ENCODE data around the gene SGK2. TPM values are rescaled to one million over a fixed set of nuclear protein-coding genes. Genes with fewer than 3 reads are reported as not detected.

Gene SGK2
- total RNA-seq, 1 experiment from 2014 or later = not detected

DNA sequence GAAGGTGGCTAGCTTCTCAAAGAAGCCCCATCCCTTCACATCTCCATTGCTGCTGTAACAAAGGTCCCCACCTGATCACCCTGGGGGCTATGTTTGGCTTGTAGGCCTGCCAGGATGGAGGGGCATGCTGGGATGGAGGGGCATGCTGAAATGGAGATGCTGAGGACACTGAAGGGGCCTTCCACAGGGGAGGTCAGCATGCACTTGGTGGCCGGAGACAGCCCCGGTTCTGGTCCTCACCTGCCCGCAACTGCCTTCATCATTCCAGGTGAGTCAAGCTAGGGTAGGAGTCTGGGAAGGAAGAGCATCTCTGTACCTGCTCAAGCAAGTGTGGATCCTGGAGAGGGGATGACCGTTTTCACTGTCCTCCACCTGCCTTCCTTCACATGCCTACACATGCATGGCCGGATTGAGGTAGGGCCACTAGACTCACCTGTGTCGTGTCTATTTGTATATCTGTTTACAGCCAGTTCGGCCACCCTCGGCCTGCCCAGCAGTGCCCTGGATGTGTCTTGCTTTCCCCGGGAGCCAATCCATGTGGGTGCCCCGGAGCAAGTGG, 45.4 kb upstream of the SGK2 start:
- WGBS (ENCODE audit: extremely low coverage, insufficient read length, low lambda C conversion rate) = no CpG with 5 or more reads among the region's 10 CpGs
- H3K27me3 ChIP-seq (ENCODE audit: insufficient read depth, low read length) = no peaks in the 10 kb centered on the region
- H3K4ac ChIP-seq (ENCODE audit: low read depth, low read length) = no peak overlapping the region
- Mint-ChIP-seq H3K27me3 (ENCODE audit: low read depth) (no peaks in the 10 kb centered on the region), H3K36me3 (ENCODE audit: insufficient read depth in 1 of 3, low read depth in 3 of 3) (peaks cover 2 to 20% (median 13%) of the 10 kb centered on the region in 3 experiments; a peak in 6 of 7 replicates), H3K4me3 (peak overlapping the region; percentile 74 to 91), H3K27ac (peak overlapping the region in 1 of 3 experiments; percentile 51; a peak in 2 of 7 replicates), H3K9me3 (no peaks in the 10 kb centered on the region), H3K4me1 (peaks cover 14 to 17% of the 10 kb centered on the region in 2 experiments)
- H3K4me2 ChIP-seq (ENCODE audit: insufficient read depth, insufficient read length, low read length) = peak overlapping the region; percentile 88
- no peak overlapping the region for H4K8ac ChIP-seq (replicated peaks; ENCODE audit: insufficient read length, low read depth, low read length)
- no peak overlapping the region for H2BK15ac ChIP-seq (ENCODE audit: low read depth, low read length)
- H3K56ac ChIP-seq (ENCODE audit: insufficient read length, low read depth, low read length) = no peak overlapping the region
- H3K9me3 ChIP-seq (ENCODE audit: control insufficient read depth, low read depth, low read length) = no peaks in the 10 kb centered on the region
- H2BK5ac ChIP-seq (ENCODE audit: insufficient read length, low read length) = no peak overlapping the region
- peaks cover 6% of the 10 kb centered on the region for H3K23me2 ChIP-seq (ENCODE audit: insufficient read length, low read depth, low read length, poor library complexity, severe bottlenecking)
- no peak overlapping the region for H3T11ph ChIP-seq (ENCODE audit: low read length)
- no peak overlapping the region for H2BK20ac ChIP-seq (ENCODE audit: low read depth, low read length, poor library complexity, severe bottlenecking)
- H2BK12ac ChIP-seq (ENCODE audit: insufficient read length, low read depth, low read length) = no peak overlapping the region
- H3K18ac ChIP-seq (ENCODE audit: insufficient read length, low read depth, low read length) = peak overlapping the region; percentile 21
- DNase-seq = no peak
- no peak overlapping the region for H3K27ac ChIP-seq (ENCODE audit: insufficient read length, low read depth, low read length)
- H4K5ac ChIP-seq (ENCODE audit: insufficient read length, low read depth, low read length) = peak overlapping the region; percentile 33
- no peak overlapping the region for H3K23ac ChIP-seq (ENCODE audit: insufficient read length, low read depth, low read length)
- no peaks in the 10 kb centered on the region for H3K79me1 ChIP-seq (ENCODE audit: insufficient read depth, low read depth, low read length, poor library complexity, severe bottlenecking)
- no peaks in the 10 kb centered on the region for H4K20me1 ChIP-seq (ENCODE audit: control insufficient read depth, insufficient read depth, insufficient read length)
- H4K91ac ChIP-seq (ENCODE audit: insufficient read length, low read depth, low read length) = no peak overlapping the region
- H2AK5ac ChIP-seq (ENCODE audit: insufficient read length, low read length) = no peak overlapping the region
- H3K9ac ChIP-seq (ENCODE audit: extremely low read depth, insufficient read length, low read length) = peak overlapping the region; percentile 74
- H2AFZ ChIP-seq (ENCODE audit: low read length) = no peak overlapping the region
- no peaks in the 10 kb centered on the region for H3K79me2 ChIP-seq (ENCODE audit: insufficient read depth, low read length)
- no peaks in the 10 kb centered on the region for H3K4me1 ChIP-seq (ENCODE audit: insufficient read depth, low read length)
- no peak overlapping the region for H2BK120ac ChIP-seq (ENCODE audit: low read depth, low read length, poor library complexity, severe bottlenecking)
- H3K14ac ChIP-seq (ENCODE audit: insufficient read depth, low read length) = peak overlapping the region; percentile 66
- TF ChIP-seq, protein P1, sequence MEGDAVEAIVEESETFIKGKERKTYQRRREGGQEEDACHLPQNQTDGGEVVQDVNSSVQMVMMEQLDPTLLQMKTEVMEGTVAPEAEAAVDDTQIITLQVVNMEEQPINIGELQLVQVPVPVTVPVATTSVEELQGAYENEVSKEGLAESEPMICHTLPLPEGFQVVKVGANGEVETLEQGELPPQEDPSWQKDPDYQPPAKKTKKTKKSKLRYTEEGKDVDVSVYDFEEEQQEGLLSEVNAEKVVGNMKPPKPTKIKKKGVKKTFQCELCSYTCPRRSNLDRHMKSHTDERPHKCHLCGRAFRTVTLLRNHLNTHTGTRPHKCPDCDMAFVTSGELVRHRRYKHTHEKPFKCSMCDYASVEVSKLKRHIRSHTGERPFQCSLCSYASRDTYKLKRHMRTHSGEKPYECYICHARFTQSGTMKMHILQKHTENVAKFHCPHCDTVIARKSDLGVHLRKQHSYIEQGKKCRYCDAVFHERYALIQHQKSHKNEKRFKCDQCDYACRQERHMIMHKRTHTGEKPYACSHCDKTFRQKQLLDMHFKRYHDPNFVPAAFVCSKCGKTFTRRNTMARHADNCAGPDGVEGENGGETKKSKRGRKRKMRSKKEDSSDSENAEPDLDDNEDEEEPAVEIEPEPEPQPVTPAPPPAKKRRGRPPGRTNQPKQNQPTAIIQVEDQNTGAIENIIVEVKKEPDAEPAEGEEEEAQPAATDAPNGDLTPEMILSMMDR (conservative IDR thresholded peaks at IDR 0.05) = no peak
